Gastrocnemius medialis (tissue), 4 donors: ENCODE results near the gene CMTM5.

Experiments
- POLR2A ChIP-seq, 2 donors: fragments of 450-650 bp; IDR thresholded peaks; one replicate each; pipeline ENCODE4 v1.6.1; 2017; ENCODE audit warnings: antibody characterized with exemption in 2 of 2, mild to moderate bottlenecking in 2 of 2, moderate library complexity in 2 of 2
- TF ChIP-seq, protein P1 (sequence below), 5 experiments: fragments of 450-650 bp in 3 of 5; fragments of 200-600 bp in 2 of 5; sonication (generic) in 2 of 5; IDR thresholded peaks in 4 of 5; conservative IDR thresholded peaks in 1 of 5; 1 replicate in 4 of 5; 2 replicates in 1 of 5; pipeline ENCODE4 v1.5.1; 2016 to 2019; ENCODE audit warnings: antibody characterized with exemption in 5 of 5, mild to moderate bottlenecking in 3 of 5, moderate library complexity in 3 of 5

DNA sequence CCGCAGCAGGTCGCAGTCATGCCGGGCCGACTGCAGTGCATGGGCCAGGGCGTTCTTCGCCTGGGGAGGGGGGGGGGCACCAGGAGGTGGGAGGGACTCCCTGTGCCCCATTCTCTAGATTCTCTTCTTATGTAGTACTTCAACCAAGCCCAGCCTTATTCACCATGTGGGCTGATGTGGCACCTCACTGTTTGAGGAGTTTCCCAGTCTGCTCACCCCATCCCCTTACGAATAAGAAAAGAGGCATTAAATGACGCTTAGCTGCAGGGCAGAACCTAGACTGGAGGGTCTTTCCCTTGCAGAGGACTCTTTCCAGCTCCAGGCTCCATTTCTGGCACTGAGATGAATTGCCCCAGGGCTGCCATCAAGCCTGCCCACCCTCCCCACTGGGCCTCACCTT, 12.2 kb downstream of the CMTM5 start:
- TF ChIP-seq, protein P1, sequence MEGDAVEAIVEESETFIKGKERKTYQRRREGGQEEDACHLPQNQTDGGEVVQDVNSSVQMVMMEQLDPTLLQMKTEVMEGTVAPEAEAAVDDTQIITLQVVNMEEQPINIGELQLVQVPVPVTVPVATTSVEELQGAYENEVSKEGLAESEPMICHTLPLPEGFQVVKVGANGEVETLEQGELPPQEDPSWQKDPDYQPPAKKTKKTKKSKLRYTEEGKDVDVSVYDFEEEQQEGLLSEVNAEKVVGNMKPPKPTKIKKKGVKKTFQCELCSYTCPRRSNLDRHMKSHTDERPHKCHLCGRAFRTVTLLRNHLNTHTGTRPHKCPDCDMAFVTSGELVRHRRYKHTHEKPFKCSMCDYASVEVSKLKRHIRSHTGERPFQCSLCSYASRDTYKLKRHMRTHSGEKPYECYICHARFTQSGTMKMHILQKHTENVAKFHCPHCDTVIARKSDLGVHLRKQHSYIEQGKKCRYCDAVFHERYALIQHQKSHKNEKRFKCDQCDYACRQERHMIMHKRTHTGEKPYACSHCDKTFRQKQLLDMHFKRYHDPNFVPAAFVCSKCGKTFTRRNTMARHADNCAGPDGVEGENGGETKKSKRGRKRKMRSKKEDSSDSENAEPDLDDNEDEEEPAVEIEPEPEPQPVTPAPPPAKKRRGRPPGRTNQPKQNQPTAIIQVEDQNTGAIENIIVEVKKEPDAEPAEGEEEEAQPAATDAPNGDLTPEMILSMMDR (IDR thresholded peaks at IDR 0.05 in 4 of 5, conservative IDR thresholded peaks at IDR 0.05 in 1 of 5) = no peak
- no peak for TF ChIP-seq POLR2A (IDR thresholded peaks at IDR 0.05)
